Measurements from ENCODE around the gene ILF3. TPM values are rescaled to one million over a fixed set of nuclear protein-coding genes. Genes with fewer than 3 reads are reported as not detected.

Gene ILF3
- total and polyA plus RNA-seq, 2 experiments from 2014 or later = 573 to 616 TPM

GRCh38 chr19:10637894-10638293 is 16.3 kb upstream of the ILF3 start:
- Mint-ChIP-seq H3K36me3 (ENCODE audit: low read depth) (peaks cover 80% of the 10 kb centered on the region), H3K4me3 (no peak overlapping the region), H3K4me1 (peaks cover 22% of the 10 kb centered on the region), H3K9me3 (no peaks in the 10 kb centered on the region), H3K27ac (no peak overlapping the region), H3K27me3 (ENCODE audit: insufficient read depth, low read depth, poor library complexity) (peaks cover 14% of the 10 kb centered on the region)
- Histone ChIP-seq H3K79me2 (replicated peaks; ENCODE audit: insufficient read depth) (no peaks in the 10 kb centered on the region), H3K9me2 (ENCODE audit: insufficient read depth) (no peaks in the 10 kb centered on the region), H3K36me3 (ENCODE audit: insufficient read depth) (peaks cover 16% of the 10 kb centered on the region; the same call in 1 of the 2 replicates), H3K4me2 (no peak overlapping the region), H3K4me3 (no peak overlapping the region), H3K4me1 (ENCODE audit: insufficient read depth) (peaks cover 3% of the 10 kb centered on the region; the same call in 1 of the 2 replicates), H3K27me3 (ENCODE audit: insufficient read depth) (no peaks in the 10 kb centered on the region), H4K20me1 (replicated peaks; ENCODE audit: insufficient read depth) (peaks cover 7% of the 10 kb centered on the region; the same call in 1 of the 2 replicates), H3F3A (replicated peaks; ENCODE audit: low read depth) (peaks cover 5% of the 10 kb centered on the region; the same call in 1 of the 2 replicates), H2AFZ (no peak overlapping the region), H3K27ac (ENCODE audit: low read depth) (no peak overlapping the region)
- no peak for DNase-seq (ENCODE audit: low spot score)
- no peak for ATAC-seq
- TF ChIP-seq POLR2AphosphoS5 (IDR thresholded peaks at IDR 0.05; ENCODE audit: low read depth) (no peak), EZH2 (IDR thresholded peaks at IDR 0.05; ENCODE audit: low read depth, unreplicated experiment) (no peak), EZH2phosphoT487 (IDR thresholded peaks at IDR 0.05; ENCODE audit: unreplicated experiment) (no peak)

DNA sequence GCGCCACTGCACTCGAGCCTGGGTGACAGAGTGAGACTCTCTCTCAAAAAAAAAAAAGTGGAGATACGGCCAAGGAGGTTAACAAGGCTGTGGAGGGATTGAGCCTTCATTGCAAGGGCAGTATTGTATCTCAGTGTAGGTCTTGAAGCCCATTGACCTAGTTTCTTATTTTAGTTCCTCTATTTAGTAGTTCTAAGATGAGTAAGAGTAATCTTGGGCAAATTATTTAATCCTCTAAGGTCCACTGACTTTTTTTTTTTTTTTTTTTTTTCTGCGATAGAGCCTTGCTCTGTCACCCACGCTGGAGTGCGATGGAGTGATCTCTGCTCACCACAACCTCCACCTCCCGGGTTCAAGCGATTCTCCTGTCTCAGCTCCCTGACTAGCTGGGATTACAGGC is 14.3 kb upstream of the ILF3 start:
- TF ChIP-seq ETS1 (IDR thresholded peaks at IDR 0.05) (no peak), ZNF114 (CRISPR knock-in tag; IDR thresholded peaks at IDR 0.05) (no peak), ZNF331 (CRISPR knock-in tag; IDR thresholded peaks at IDR 0.05; ENCODE audit: low read depth) (no peak), EZH2phosphoT487 (IDR thresholded peaks at IDR 0.05; ENCODE audit: unreplicated experiment) (no peak), CREB1 (CRISPR knock-in tag; IDR thresholded peaks at IDR 0.05; ENCODE audit: low read depth) (no peak)
- no peaks in the 10 kb centered on the region for H3K79me2 ChIP-seq (replicated peaks; ENCODE audit: insufficient read depth)
- H3F3A ChIP-seq (replicated peaks; ENCODE audit: low read depth) = peaks cover 13% of the 10 kb centered on the region
- H3K27ac Mint-ChIP-seq = no peak overlapping the region
- no peak for ATAC-seq
- no peak overlapping the region for H3K27ac ChIP-seq (ENCODE audit: low read depth)
- H3K36me3 Mint-ChIP-seq (ENCODE audit: low read depth) = peaks cover 78% of the 10 kb centered on the region
- H3K9me3 Mint-ChIP-seq = no peaks in the 10 kb centered on the region
- H3K4me3 Mint-ChIP-seq = no peak overlapping the region
- H3K9me2 ChIP-seq (ENCODE audit: insufficient read depth) = no peaks in the 10 kb centered on the region
- H3K4me2 ChIP-seq = no peak overlapping the region
- H2AFZ ChIP-seq = no peak overlapping the region
- peaks cover 22% of the 10 kb centered on the region for H3K27me3 Mint-ChIP-seq (ENCODE audit: insufficient read depth, low read depth, poor library complexity)
- no peaks in the 10 kb centered on the region for H3K27me3 ChIP-seq (ENCODE audit: insufficient read depth)
- DNase-seq (ENCODE audit: low spot score) = no peak
- peaks cover 22% of the 10 kb centered on the region; the same call in 1 of the 2 replicates for H3K36me3 ChIP-seq (ENCODE audit: insufficient read depth)
- peaks cover 19% of the 10 kb centered on the region for H3K4me1 ChIP-seq (ENCODE audit: insufficient read depth)
- H3K4me1 Mint-ChIP-seq = peaks cover 41% of the 10 kb centered on the region
- no peak overlapping the region for H3K4me3 ChIP-seq
- H4K20me1 ChIP-seq (replicated peaks; ENCODE audit: insufficient read depth) = peaks cover 7% of the 10 kb centered on the region; the same call in 1 of the 2 replicates

- Histone ChIP-seq H4K20me1 (replicated peaks; ENCODE audit: insufficient read depth) (peaks cover 7% of the 10 kb centered on the region; the same call in 1 of the 2 replicates), H3K27me3 (ENCODE audit: insufficient read depth) (no peaks in the 10 kb centered on the region), H2AFZ (no peak overlapping the region), H3F3A (replicated peaks; ENCODE audit: low read depth) (peaks cover 13% of the 10 kb centered on the region), H3K36me3 (ENCODE audit: insufficient read depth) (peaks cover 18% of the 10 kb centered on the region; the same call in 1 of the 2 replicates), H3K4me3 (no peak overlapping the region), H3K4me2 (no peak overlapping the region), H3K27ac (ENCODE audit: low read depth) (no peak overlapping the region), H3K9me2 (ENCODE audit: insufficient read depth) (no peaks in the 10 kb centered on the region), H3K4me1 (ENCODE audit: insufficient read depth) (peaks cover 19% of the 10 kb centered on the region), H3K79me2 (replicated peaks; ENCODE audit: insufficient read depth) (no peaks in the 10 kb centered on the region)
- no peak overlapping the region for H3K27ac Mint-ChIP-seq
- peaks cover 26% of the 10 kb centered on the region for H3K27me3 Mint-ChIP-seq (ENCODE audit: insufficient read depth, low read depth, poor library complexity)
- H3K4me1 Mint-ChIP-seq = peaks cover 42% of the 10 kb centered on the region
- no peaks in the 10 kb centered on the region for H3K9me3 Mint-ChIP-seq
- DNase-seq (ENCODE audit: low spot score) (no peak), ATAC-seq (no peak)
- peaks cover 73% of the 10 kb centered on the region for H3K36me3 Mint-ChIP-seq (ENCODE audit: low read depth)
- no peak overlapping the region for H3K4me3 Mint-ChIP-seq
- TF ChIP-seq ETS1 (IDR thresholded peaks at IDR 0.05) (no peak), STAT1 (IDR thresholded peaks at IDR 0.05; ENCODE audit: unreplicated experiment) (no peak), REST (IDR thresholded peaks at IDR 0.05; ENCODE audit: unreplicated experiment) (no peak), ZNF114 (CRISPR knock-in tag; IDR thresholded peaks at IDR 0.05) (no peak), ZNF331 (CRISPR knock-in tag; IDR thresholded peaks at IDR 0.05; ENCODE audit: low read depth) (no peak), EZH2phosphoT487 (IDR thresholded peaks at IDR 0.05; ENCODE audit: unreplicated experiment) (no peak), EZH2 (IDR thresholded peaks at IDR 0.05; ENCODE audit: low read depth, unreplicated experiment) (no peak), POLR2AphosphoS5 (IDR thresholded peaks at IDR 0.05; ENCODE audit: low read depth) (no peak)
- TF ChIP-seq, protein P1, sequence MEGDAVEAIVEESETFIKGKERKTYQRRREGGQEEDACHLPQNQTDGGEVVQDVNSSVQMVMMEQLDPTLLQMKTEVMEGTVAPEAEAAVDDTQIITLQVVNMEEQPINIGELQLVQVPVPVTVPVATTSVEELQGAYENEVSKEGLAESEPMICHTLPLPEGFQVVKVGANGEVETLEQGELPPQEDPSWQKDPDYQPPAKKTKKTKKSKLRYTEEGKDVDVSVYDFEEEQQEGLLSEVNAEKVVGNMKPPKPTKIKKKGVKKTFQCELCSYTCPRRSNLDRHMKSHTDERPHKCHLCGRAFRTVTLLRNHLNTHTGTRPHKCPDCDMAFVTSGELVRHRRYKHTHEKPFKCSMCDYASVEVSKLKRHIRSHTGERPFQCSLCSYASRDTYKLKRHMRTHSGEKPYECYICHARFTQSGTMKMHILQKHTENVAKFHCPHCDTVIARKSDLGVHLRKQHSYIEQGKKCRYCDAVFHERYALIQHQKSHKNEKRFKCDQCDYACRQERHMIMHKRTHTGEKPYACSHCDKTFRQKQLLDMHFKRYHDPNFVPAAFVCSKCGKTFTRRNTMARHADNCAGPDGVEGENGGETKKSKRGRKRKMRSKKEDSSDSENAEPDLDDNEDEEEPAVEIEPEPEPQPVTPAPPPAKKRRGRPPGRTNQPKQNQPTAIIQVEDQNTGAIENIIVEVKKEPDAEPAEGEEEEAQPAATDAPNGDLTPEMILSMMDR (conservative IDR thresholded peaks at IDR 0.05; ENCODE audit: low read depth in 2 of 2) = no peak
These were observed 13.8 kb upstream of the ILF3 start for GRCh38 chr19:10640361-10640760.
